ENCODE measurements around the gene BTBD19. TPM values are rescaled to one million over a fixed set of nuclear protein-coding genes. Genes with fewer than 3 reads are reported as not detected.
A peak's percentile ranks its signal among the peaks of the same experiment; 100 is the strongest.

The BTBD19 gene
- total and polyA plus RNA-seq, 9 of the 15 experiments (the other 6 are each of a cell fraction or from before 2014, with no cell fraction given) = 0.22 to 2.0 (median 0.95) TPM

GRCh38 chr1:44834328-44834727 lies 26.0 kb downstream of the BTBD19 start:
- Histone ChIP-seq H3K9me3 (replicated peaks; ENCODE audit: control insufficient read depth, insufficient read depth, low read depth, low read length) (no peaks in the 10 kb centered on the region), H3K4me2 (ENCODE audit: insufficient read depth, low read length) (peak overlapping the region; percentile 29), H2AFZ (ENCODE audit: low read depth, low read length) (0 out of 2 replicates have a peak overlapping the region, but pooled peaks have one; percentile 16), H3K27me3 (ENCODE audit: control insufficient read depth in 2 of 2, insufficient read depth in 2 of 2, low read length in 2 of 2) (no peaks in the 10 kb centered on the region), H3K36me3 (ENCODE audit: control insufficient read depth, insufficient read depth, low read length) (no peaks in the 10 kb centered on the region), H3K79me2 (ENCODE audit: control insufficient read depth, insufficient read depth, low read length) (no peaks in the 10 kb centered on the region), H4K20me1 (replicated peaks; ENCODE audit: control insufficient read depth, insufficient read depth, low read length) (no peaks in the 10 kb centered on the region), H3K9me1 (ENCODE audit: control insufficient read depth, insufficient read depth, low read length) (no peaks in the 10 kb centered on the region), H3K4me1 (replicated peaks in 1 of 2; ENCODE audit: control insufficient read depth in 2 of 2, insufficient read depth in 2 of 2, low read length in 2 of 2) (peaks cover 43 to 51% of the 10 kb centered on the region in 2 experiments), H3K4me3 (no peak overlapping the region), H3K27ac (ENCODE audit: extremely low read depth, low read depth, low read length) (no peak overlapping the region), H3K9ac (ENCODE audit: insufficient read depth in 1 of 2, low read depth in 2 of 2, low read length in 2 of 2) (peak overlapping the region in 1 of 2 experiments; percentile 78; a peak in 1 of 4 replicates)
- no peak for ATAC-seq
- intact Hi-C loops (cut with micrococcal nuclease) = loop anchor here (5.0 to 10.0 kb wide), 2 partner anchors 42 to 390 kb away; no protein-coding TSS in a partner anchor
- ChIA-PET POLR2A (interaction anchor here (0.6 to 11.1 kb wide), 5 partner anchors 9 to 465 kb away, joined by 3 to 217 read pairs (median 3); partner anchors contain the start of gene PTCH2), CTCF (ENCODE audit: low intra/inter-chr PET ratio) (no interaction called here)
- WGBS (ENCODE audit: insufficient coverage, low coverage, missing lambda C conversion rate) = 12% methylated on average over 7 of the region's 7 CpGs
- peak; percentile 6 for FAIRE-seq
- in situ Hi-C loops (cut with MboI) = no loop called here
- peak in 1 of 4 experiments; percentile 41 for DNase-seq (ENCODE audit: extremely low read depth in 1 of 4, low spot score in 3 of 4)
- BruUV-seq (replicated peaks) = no TSS peak
- TF ChIP-seq RCOR1 (IDR thresholded peaks at IDR 0.05; ENCODE audit: borderline replicate concordance in 1 of 2, low read depth in 2 of 2, low read length in 2 of 2) = peak in 1 of 2 experiments; percentile 68; a peak in 1 of 4 replicates
- TF ChIP-seq CXXC5 (CRISPR knock-in tag; IDR thresholded peaks at IDR 0.05) = peak; percentile 31; the same call in 1 of the 2 replicates
- TF ChIP-seq ZFX (CRISPR knock-in tag; IDR thresholded peaks at IDR 0.05) = peak; percentile 41; the same call in 1 of the 2 replicates
- no peak for TF ChIP-seq THRAP3 (IDR thresholded peaks at IDR 0.05; ENCODE audit: borderline replicate concordance)
- TF ChIP-seq E2F4 (CRISPR knock-in tag; IDR thresholded peaks at IDR 0.05; ENCODE audit: low read depth) = no peak
- no peak for TF ChIP-seq BRCA1 (IDR thresholded peaks at IDR 0.05)
- TF ChIP-seq BRCA1 (CRISPR knock-in tag; IDR thresholded peaks at IDR 0.05) = no peak
- TF ChIP-seq FOXP1 (CRISPR knock-in tag; IDR thresholded peaks at IDR 0.05) = no peak
- peak; percentile 55; the same call in 1 of the 2 replicates for TF ChIP-seq NBN (IDR thresholded peaks at IDR 0.05; ENCODE audit: low read depth)
- TF ChIP-seq ZNF239 (CRISPR knock-in tag; IDR thresholded peaks at IDR 0.05) = peak; percentile 35
- no peak for TF ChIP-seq ZBTB49 (CRISPR knock-in tag; IDR thresholded peaks at IDR 0.05; ENCODE audit: borderline replicate concordance)

All from K562 (cell line).